Mesendoderm (in vitro differentiated cells): Measurements from ENCODE around the gene RFT1.
"Not testable (repeated sequence)": the region's sequence is repeated elsewhere in the genome, so short reads cannot be mapped to it uniquely, and the experiment has no call there.

Experiments
- DNase-seq: peaks from one replicate; pipeline ENCODE4 v3.0.0; 2013
- H2AK5ac ChIP-seq: 2 replicates; pipeline ENCODE4 v1.6.1; 2013; ENCODE audit warnings: low read length, inconsistent platforms
- H2BK120ac ChIP-seq: 2 replicates; pipeline ENCODE4 v1.6.1; 2013; ENCODE audit warnings: low read depth, mild to moderate bottlenecking, low read length, moderate library complexity, mixed read lengths
- H2BK15ac ChIP-seq: replicated peaks from 2 replicates; pipeline ENCODE4 v1.6.1; 2013; ENCODE audit warnings: low read depth, mild to moderate bottlenecking, moderate library complexity
- H2BK5ac ChIP-seq: 2 replicates; pipeline ENCODE4 v1.6.1; 2013; ENCODE audit warnings: low read length, inconsistent platforms
- H3K18ac ChIP-seq: 2 replicates; pipeline ENCODE4 v1.6.1; 2013; ENCODE audit warnings: mild to moderate bottlenecking, low read length, mixed read lengths
- H3K23ac ChIP-seq: one replicate; pipeline ENCODE4 v1.6.1; 2013; ENCODE audit warnings: low read length
- H3K27ac ChIP-seq: 2 replicates; pipeline ENCODE4 v1.5.1; 2013; ENCODE audit warnings: low read depth, mild to moderate bottlenecking, inconsistent platforms, low read length, moderate library complexity
- H3K27me3 ChIP-seq: 2 replicates; pipeline ENCODE4 v1.6.1; 2013; ENCODE audit warnings: low read length, control low read depth, mild to moderate bottlenecking, inconsistent platforms; ENCODE audit not compliant: insufficient read depth, poor library complexity
- H3K36me3 ChIP-seq: 2 replicates; pipeline ENCODE4 v1.6.1; 2013; ENCODE audit warnings: low read length, inconsistent platforms; ENCODE audit not compliant: control insufficient read depth, insufficient read depth
- H3K4ac ChIP-seq: one replicate; pipeline ENCODE4 v1.6.1; 2013; ENCODE audit warnings: low read depth, mild to moderate bottlenecking, low read length, moderate library complexity
- H3K4me1 ChIP-seq: 2 replicates; pipeline ENCODE4 v1.6.1; 2013; ENCODE audit warnings: low read depth, low read length, inconsistent platforms; ENCODE audit not compliant: control insufficient read depth
- H3K4me2 ChIP-seq: 2 replicates; pipeline ENCODE4 v1.6.1; 2013; ENCODE audit warnings: low read length
- H3K4me3 ChIP-seq: 2 replicates; pipeline ENCODE4 v1.5.1; 2013; ENCODE audit warnings: mild to moderate bottlenecking, low read length
- H3K56ac ChIP-seq: one replicate; pipeline ENCODE4 v1.6.1; 2013; ENCODE audit warnings: low read length
- H3K79me1 ChIP-seq: 2 replicates; pipeline ENCODE4 v1.6.1; 2013; ENCODE audit warnings: low read length, inconsistent platforms
- H3K79me2 ChIP-seq: 2 replicates; pipeline ENCODE4 v1.6.1; 2013; ENCODE audit warnings: mild to moderate bottlenecking, low read length; ENCODE audit not compliant: control insufficient read depth, insufficient read depth
- H3K9ac ChIP-seq: 2 replicates; pipeline ENCODE4 v1.6.1; 2013; ENCODE audit warnings: low read length, inconsistent platforms
- H4K5ac ChIP-seq: one replicate; pipeline ENCODE4 v1.6.1; 2013; ENCODE audit warnings: low read length
- H4K8ac ChIP-seq: one replicate; pipeline ENCODE4 v1.6.1; 2013; ENCODE audit warnings: low read depth, mild to moderate bottlenecking, control low read depth, low read length, moderate library complexity
- WGBS: extraction: QIAGEN DNeasy Blood & Tissue Kit; methylation state at CpG from one replicate; pipeline ENCODE4 v1.1.7; 2013; ENCODE audit warnings: low lambda C conversion rate, missing lambda C conversion rate; ENCODE audit not compliant: insufficient coverage; ENCODE audit errors: extremely low coverage; 5-methylcytosine and 5-hydroxymethylcytosine counted together

The RFT1 gene

GRCh38 chr3:53151870-53152660 lies 21.8 kb upstream of the RFT1 start:
- Histone ChIP-seq H3K27me3 (no peaks in the 10 kb centered on the region), H3K27ac (no peak overlapping the region), H3K36me3 (no peaks in the 10 kb centered on the region), H2BK5ac (no peak overlapping the region), H3K23ac (no peak overlapping the region), H3K9ac (no peak overlapping the region), H2BK120ac (no peak overlapping the region), H3K4me2 (no peak overlapping the region), H3K4ac (no peak overlapping the region), H4K5ac (no peak overlapping the region), H2AK5ac (no peak overlapping the region), H3K79me1 (no peaks in the 10 kb centered on the region), H3K18ac (no peak overlapping the region), H3K4me3 (no peak overlapping the region), H3K4me1 (no peaks in the 10 kb centered on the region), H3K79me2 (no peaks in the 10 kb centered on the region), H2BK15ac (no peak overlapping the region), H3K56ac (no peak overlapping the region), H4K8ac (no peak overlapping the region)
- DNase-seq = no peak
- no CpG with 5 or more reads among the region's 20 CpGs for WGBS

GRCh38 chr3:53151465-53151864 lies 21.2 kb upstream of the RFT1 start:
- DNase-seq = no peak
- Histone ChIP-seq H3K4me1 (no peaks in the 10 kb centered on the region), H4K8ac (no peak overlapping the region), H4K5ac (no peak overlapping the region), H3K4ac (no peak overlapping the region), H3K27ac (no peak overlapping the region), H3K56ac (no peak overlapping the region), H3K36me3 (no peaks in the 10 kb centered on the region), H2BK120ac (no peak overlapping the region), H3K79me2 (no peaks in the 10 kb centered on the region), H3K27me3 (no peaks in the 10 kb centered on the region), H2BK5ac (no peak overlapping the region), H3K4me2 (no peak overlapping the region), H3K9ac (no peak overlapping the region), H3K23ac (no peak overlapping the region), H3K79me1 (no peaks in the 10 kb centered on the region), H3K18ac (no peak overlapping the region), H2BK15ac (no peak overlapping the region), H3K4me3 (no peak overlapping the region), H2AK5ac (no peak overlapping the region)
- no CpG with 5 or more reads among the region's 5 CpGs for WGBS

GRCh38 chr3:53151086-53151438 lies 20.8 kb upstream of the RFT1 start:
- not testable (repeated sequence) for H3K4me1 ChIP-seq, H3K4me2 ChIP-seq, DNase-seq, H2AK5ac ChIP-seq, H3K23ac ChIP-seq, H3K9ac ChIP-seq, H3K27me3 ChIP-seq, H3K79me1 ChIP-seq, H3K79me2 ChIP-seq, H3K36me3 ChIP-seq, H3K27ac ChIP-seq, H2BK5ac ChIP-seq, H2BK120ac ChIP-seq, H2BK15ac ChIP-seq, H4K5ac ChIP-seq, H3K4me3 ChIP-seq, H4K8ac ChIP-seq, H3K18ac ChIP-seq, H3K4ac ChIP-seq, H3K56ac ChIP-seq
- WGBS = no CpG with 5 or more reads among the region's 9 CpGs

GRCh38 chr3:53150247-53151085 lies 20.2 kb upstream of the RFT1 start:
- DNase-seq = no peak
- no peak overlapping the region for H3K9ac ChIP-seq
- H2AK5ac ChIP-seq = no peak overlapping the region
- no CpG with 5 or more reads among the region's 7 CpGs for WGBS
- H4K5ac ChIP-seq = no peak overlapping the region
- H3K4me1 ChIP-seq = no peaks in the 10 kb centered on the region
- no peak overlapping the region for H3K56ac ChIP-seq
- no peak overlapping the region for H2BK5ac ChIP-seq
- no peak overlapping the region for H3K4ac ChIP-seq
- H3K27me3 ChIP-seq = no peaks in the 10 kb centered on the region
- H3K23ac ChIP-seq = no peak overlapping the region
- H3K27ac ChIP-seq = no peak overlapping the region
- no peak overlapping the region for H2BK15ac ChIP-seq
- H3K36me3 ChIP-seq = no peaks in the 10 kb centered on the region
- no peak overlapping the region for H3K18ac ChIP-seq
- no peak overlapping the region for H2BK120ac ChIP-seq
- no peak overlapping the region for H3K4me3 ChIP-seq
- H3K79me1 ChIP-seq = no peaks in the 10 kb centered on the region
- no peaks in the 10 kb centered on the region for H3K79me2 ChIP-seq
- H3K4me2 ChIP-seq = no peak overlapping the region
- no peak overlapping the region for H4K8ac ChIP-seq

GRCh38 chr3:53149699-53150098 lies 19.5 kb upstream of the RFT1 start:
- H3K79me2 ChIP-seq = no peaks in the 10 kb centered on the region
- H3K36me3 ChIP-seq = no peaks in the 10 kb centered on the region
- H3K79me1 ChIP-seq = no peaks in the 10 kb centered on the region
- no peak overlapping the region for H3K4me3 ChIP-seq
- H2BK15ac ChIP-seq = no peak overlapping the region
- no peak overlapping the region for H3K23ac ChIP-seq
- no peak overlapping the region for H3K4me2 ChIP-seq
- H3K56ac ChIP-seq = no peak overlapping the region
- H2BK5ac ChIP-seq = no peak overlapping the region
- H2AK5ac ChIP-seq = no peak overlapping the region
- H3K27ac ChIP-seq = no peak overlapping the region
- H3K27me3 ChIP-seq = no peaks in the 10 kb centered on the region
- no peak overlapping the region for H3K4ac ChIP-seq
- H3K18ac ChIP-seq = no peak overlapping the region
- no peaks in the 10 kb centered on the region for H3K4me1 ChIP-seq
- no peak overlapping the region for H3K9ac ChIP-seq
- no peak overlapping the region for H2BK120ac ChIP-seq
- no peak for DNase-seq
- H4K8ac ChIP-seq = no peak overlapping the region
- WGBS = no CpG with 5 or more reads among the region's 4 CpGs
- H4K5ac ChIP-seq = no peak overlapping the region
